AG09309 (cell line): ENCODE results near the gene OBP2A.
"Not testable (repeated sequence)": the region's sequence is repeated elsewhere in the genome, so short reads cannot be mapped to it uniquely, and the experiment has no call there.

Experiments used
- DNase-seq: peaks from one replicate; pipeline ENCODE4 v3.0.0-alpha.2; 2010; ENCODE audit warnings: low read depth
- H3K4me3 ChIP-seq: 2 replicates; pipeline ENCODE4 v1.5.1; 2011; ENCODE audit warnings: mild to moderate bottlenecking, low read depth, low read length, moderate library complexity; ENCODE audit not compliant: control insufficient read depth
- CTCF ChIP-seq: IDR thresholded peaks from 2 replicates; pipeline ENCODE4 v1.5.1; 2011; ENCODE audit warnings: mild to moderate bottlenecking, low read depth, low read length, inconsistent platforms; ENCODE audit not compliant: insufficient read depth, control insufficient read depth; ENCODE audit errors: missing control alignments

Gene OBP2A

GRCh38 chr9:135524130-135524861 lies 21.6 kb upstream of the OBP2A start:
- no peak overlapping the region for H3K4me3 ChIP-seq
- no peak for DNase-seq
- no peak for TF ChIP-seq CTCF

- TF ChIP-seq CTCF: no peak
- H3K4me3 ChIP-seq: no peak overlapping the region
- DNase-seq: no peak
These were observed 20.5 kb upstream of the OBP2A start for GRCh38 chr9:135525241-135526088.

- H3K4me3 ChIP-seq: no peak overlapping the region
- DNase-seq: no peak
- no peak for TF ChIP-seq CTCF
These were observed 19.7 kb upstream of the OBP2A start for GRCh38 chr9:135526089-135526729.

- no peak for TF ChIP-seq CTCF
- no peak for DNase-seq
- no peak overlapping the region for H3K4me3 ChIP-seq
These were observed 19.0 kb upstream of the OBP2A start for GRCh38 chr9:135526730-135527571.

GRCh38 chr9:135528842-135529435 lies 17.0 kb upstream of the OBP2A start:
- H3K4me3 ChIP-seq, DNase-seq: not testable (repeated sequence)

GRCh38 chr9:135530146-135530545 lies 15.8 kb upstream of the OBP2A start:
- no peak for DNase-seq
- TF ChIP-seq CTCF: no peak
- no peak overlapping the region for H3K4me3 ChIP-seq
